Activated B cell treated with CpG ODN at 0.5 μM for 24 hours (primary cell): ENCODE results near the gene PRIMPOL. TPM values are rescaled to one million over a fixed set of nuclear protein-coding genes. Genes with fewer than 3 reads are reported as not detected.

ENCODE experiments used
- ATAC-seq: fragments of 200-7000 bp; cut with Tn5 transposase; one replicate; pipeline ENCODE4 v1.10.0; 2021; ENCODE audit warnings: low read depth, mild to moderate bottlenecking, moderate library complexity
- CTCF ChIA-PET: fragments of 350-600 bp; sonication (Branson Sonifier 250); formaldehyde crosslinking; loops from one replicate; lab custom pipeline; 2021; ENCODE audit warnings: antibody characterized with exemption; lab: Charles Lee
- POLR2A ChIA-PET: fragments of 350-600 bp; sonication (Branson Sonifier 250); formaldehyde crosslinking; loops from one replicate; lab custom pipeline; 2021; ENCODE audit warnings: antibody characterized with exemption; lab: Charles Lee
- DNase-seq: peaks from one replicate; pipeline ENCODE4 v3.0.0; 2022
- H3K27ac Mint-ChIP-seq: one replicate; pipeline ENCODE4 v1.8.0; 2020; ENCODE audit warnings: mixed read lengths
- H3K27me3 Mint-ChIP-seq: one replicate; pipeline ENCODE4 v1.8.0; 2021; ENCODE audit warnings: mixed read lengths
- H3K36me3 Mint-ChIP-seq: one replicate; pipeline ENCODE4 v1.8.0; 2021; ENCODE audit warnings: low read depth, mixed read lengths
- H3K4me1 Mint-ChIP-seq: one replicate; pipeline ENCODE4 v1.8.0; 2021; ENCODE audit warnings: mixed read lengths
- H3K4me3 Mint-ChIP-seq: one replicate; pipeline ENCODE4 v1.8.0; 2020; ENCODE audit warnings: mild to moderate bottlenecking, mixed read lengths
- H3K9me3 Mint-ChIP-seq: one replicate; pipeline ENCODE4 v1.8.0; 2020; ENCODE audit warnings: mixed read lengths
- intact Hi-C: fragments of 100-400 bp; cut with micrococcal nuclease; formaldehyde crosslinking; loops from one replicate; pipeline ENCODE4 v1.15.1; 2024
- total RNA-seq: library from RNA; stranded (reverse); gene quantifications from 2 replicates; pipeline ENCODE4 v1.2.3, GENCODE V29; 2022
- TF ChIP-seq, protein P1 (sequence below): fragments of 200-600 bp; IDR thresholded peaks from one replicate; pipeline ENCODE4 v1.8.0; 2022; ENCODE audit warnings: antibody characterized with exemption, mild to moderate bottlenecking

The PRIMPOL gene
- total RNA-seq, 1 donor from 2014 or later, result 11.6 TPM

DNA sequence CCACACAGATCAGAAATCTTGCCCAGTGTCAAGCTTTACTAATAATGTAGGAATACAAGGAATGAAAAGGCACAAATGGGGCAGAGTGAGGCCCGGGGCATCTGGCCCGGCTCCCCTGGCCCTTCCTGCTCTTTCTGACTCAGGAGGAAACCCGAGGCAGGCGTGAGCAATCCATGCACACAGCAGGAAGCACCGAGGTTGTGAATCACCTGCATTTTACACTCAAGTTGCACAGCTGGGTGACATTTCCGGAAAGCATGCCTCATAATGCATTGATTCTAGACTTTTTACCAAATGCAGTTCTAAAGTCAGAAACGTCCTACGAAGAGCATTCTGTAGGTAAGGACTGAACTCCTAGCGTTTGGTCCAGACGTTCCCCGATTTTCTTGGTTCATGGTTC lies 38.9 kb downstream of the PRIMPOL start:
- H3K36me3 Mint-ChIP-seq, result peaks cover 33% of the 10 kb centered on the region
- DNase-seq (no peak), ATAC-seq (no peak)
- ChIA-PET POLR2A (no interaction called here), CTCF (no interaction called here)
- no peaks in the 10 kb centered on the region for H3K27me3 Mint-ChIP-seq
- H3K4me3 Mint-ChIP-seq, result no peak overlapping the region
- no peaks in the 10 kb centered on the region for H3K4me1 Mint-ChIP-seq
- H3K27ac Mint-ChIP-seq, result no peak overlapping the region
- TF ChIP-seq, protein P1, sequence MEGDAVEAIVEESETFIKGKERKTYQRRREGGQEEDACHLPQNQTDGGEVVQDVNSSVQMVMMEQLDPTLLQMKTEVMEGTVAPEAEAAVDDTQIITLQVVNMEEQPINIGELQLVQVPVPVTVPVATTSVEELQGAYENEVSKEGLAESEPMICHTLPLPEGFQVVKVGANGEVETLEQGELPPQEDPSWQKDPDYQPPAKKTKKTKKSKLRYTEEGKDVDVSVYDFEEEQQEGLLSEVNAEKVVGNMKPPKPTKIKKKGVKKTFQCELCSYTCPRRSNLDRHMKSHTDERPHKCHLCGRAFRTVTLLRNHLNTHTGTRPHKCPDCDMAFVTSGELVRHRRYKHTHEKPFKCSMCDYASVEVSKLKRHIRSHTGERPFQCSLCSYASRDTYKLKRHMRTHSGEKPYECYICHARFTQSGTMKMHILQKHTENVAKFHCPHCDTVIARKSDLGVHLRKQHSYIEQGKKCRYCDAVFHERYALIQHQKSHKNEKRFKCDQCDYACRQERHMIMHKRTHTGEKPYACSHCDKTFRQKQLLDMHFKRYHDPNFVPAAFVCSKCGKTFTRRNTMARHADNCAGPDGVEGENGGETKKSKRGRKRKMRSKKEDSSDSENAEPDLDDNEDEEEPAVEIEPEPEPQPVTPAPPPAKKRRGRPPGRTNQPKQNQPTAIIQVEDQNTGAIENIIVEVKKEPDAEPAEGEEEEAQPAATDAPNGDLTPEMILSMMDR, result no peak
- no peaks in the 10 kb centered on the region for H3K9me3 Mint-ChIP-seq
- intact Hi-C loops, result no loop called here

DNA sequence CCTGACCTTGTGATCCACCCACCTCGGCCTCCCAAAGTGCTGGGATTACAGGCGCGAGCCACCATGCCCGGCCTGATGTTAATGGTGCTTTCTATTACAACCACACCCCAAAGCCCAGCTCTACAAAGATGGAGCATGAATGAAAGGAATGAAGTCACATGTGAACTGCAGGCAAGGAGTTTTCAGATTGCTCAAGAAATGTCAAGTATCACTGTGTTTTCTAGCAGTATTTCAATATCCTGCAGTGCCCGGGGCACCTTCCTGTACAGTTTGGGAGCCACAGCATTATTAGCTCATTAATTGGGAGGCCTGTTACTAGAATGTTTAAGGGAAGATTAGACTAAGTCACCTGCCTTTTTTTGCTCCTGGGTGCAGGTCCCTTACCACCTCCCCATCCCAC lies 40.1 kb downstream of the PRIMPOL start:
- no peaks in the 10 kb centered on the region for H3K4me1 Mint-ChIP-seq
- H3K9me3 Mint-ChIP-seq, result no peaks in the 10 kb centered on the region
- TF ChIP-seq, protein P1, result no peak
- H3K4me3 Mint-ChIP-seq, result no peak overlapping the region
- no peak overlapping the region for H3K27ac Mint-ChIP-seq
- no peak for DNase-seq
- POLR2A ChIA-PET, result no interaction called here
- intact Hi-C loops, result no loop called here
- H3K36me3 Mint-ChIP-seq, result peaks cover 41% of the 10 kb centered on the region
- no peaks in the 10 kb centered on the region for H3K27me3 Mint-ChIP-seq
- CTCF ChIA-PET, result no interaction called here
- ATAC-seq, result no peak

DNA sequence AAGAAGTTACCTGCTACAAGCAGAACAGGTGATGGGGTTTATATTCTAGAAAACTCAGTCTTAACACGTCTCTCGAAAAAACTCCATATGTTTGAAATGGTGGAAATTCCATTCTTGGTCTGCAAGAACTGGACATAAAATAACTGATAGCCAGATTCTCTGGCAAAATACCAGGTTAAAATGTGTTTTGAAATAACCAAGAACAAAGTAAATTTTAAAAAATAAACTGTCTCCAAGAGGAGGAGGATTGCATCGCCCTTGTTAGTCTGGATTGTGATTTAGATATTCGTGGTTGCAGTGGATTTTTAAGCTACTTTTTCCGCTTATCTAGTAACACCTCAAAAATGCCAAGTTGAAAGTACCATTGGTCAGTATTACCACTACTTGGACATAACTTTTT lies 43.5 kb downstream of the PRIMPOL start:
- ATAC-seq, result no peak
- CTCF ChIA-PET, result no interaction called here

DNA sequence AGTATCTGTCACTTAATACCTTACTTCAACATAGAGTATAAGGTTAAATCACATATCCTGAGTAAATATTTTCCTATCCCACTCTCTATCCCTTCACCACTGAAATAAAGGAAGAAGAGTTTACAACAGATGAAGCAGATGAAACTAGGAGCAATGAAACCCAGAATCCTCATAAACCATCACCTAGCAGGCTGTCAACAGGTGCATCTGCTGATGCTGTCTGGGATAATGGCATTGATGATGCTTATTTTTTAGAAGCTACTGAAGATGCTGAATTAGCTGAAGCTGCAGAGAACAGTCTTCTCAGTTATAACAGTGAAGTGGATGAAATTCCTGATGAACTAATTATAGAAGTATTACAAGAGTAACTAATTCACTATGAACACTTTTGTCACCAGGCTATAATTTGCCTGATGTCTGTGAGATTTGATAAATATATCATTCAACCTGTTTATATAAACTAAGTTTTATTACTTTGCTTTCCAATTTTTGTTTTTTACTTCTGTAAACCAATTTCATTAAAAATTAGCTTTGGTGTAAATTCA lies 44.9 kb downstream of the PRIMPOL start:
- Mint-ChIP-seq H3K4me3 (no peak overlapping the region), H3K27me3 (no peaks in the 10 kb centered on the region), H3K4me1 (no peaks in the 10 kb centered on the region), H3K9me3 (no peaks in the 10 kb centered on the region), H3K27ac (no peak overlapping the region), H3K36me3 (peaks cover 32% of the 10 kb centered on the region)
- DNase-seq (no peak), ATAC-seq (no peak)
- intact Hi-C loops, result no loop called here
- ChIA-PET POLR2A (no interaction called here), CTCF (no interaction called here)
- TF ChIP-seq, protein P1, result no peak

More for the DNA sequence above, 43.5 kb downstream of the PRIMPOL start:
- POLR2A ChIA-PET, result no interaction called here
- Mint-ChIP-seq H3K36me3 (peaks cover 38% of the 10 kb centered on the region), H3K27me3 (no peaks in the 10 kb centered on the region), H3K9me3 (no peaks in the 10 kb centered on the region), H3K27ac (no peak overlapping the region), H3K4me1 (no peaks in the 10 kb centered on the region), H3K4me3 (no peak overlapping the region)
- TF ChIP-seq, protein P1, result no peak
- intact Hi-C loops, result no loop called here
- DNase-seq, result no peak

DNA sequence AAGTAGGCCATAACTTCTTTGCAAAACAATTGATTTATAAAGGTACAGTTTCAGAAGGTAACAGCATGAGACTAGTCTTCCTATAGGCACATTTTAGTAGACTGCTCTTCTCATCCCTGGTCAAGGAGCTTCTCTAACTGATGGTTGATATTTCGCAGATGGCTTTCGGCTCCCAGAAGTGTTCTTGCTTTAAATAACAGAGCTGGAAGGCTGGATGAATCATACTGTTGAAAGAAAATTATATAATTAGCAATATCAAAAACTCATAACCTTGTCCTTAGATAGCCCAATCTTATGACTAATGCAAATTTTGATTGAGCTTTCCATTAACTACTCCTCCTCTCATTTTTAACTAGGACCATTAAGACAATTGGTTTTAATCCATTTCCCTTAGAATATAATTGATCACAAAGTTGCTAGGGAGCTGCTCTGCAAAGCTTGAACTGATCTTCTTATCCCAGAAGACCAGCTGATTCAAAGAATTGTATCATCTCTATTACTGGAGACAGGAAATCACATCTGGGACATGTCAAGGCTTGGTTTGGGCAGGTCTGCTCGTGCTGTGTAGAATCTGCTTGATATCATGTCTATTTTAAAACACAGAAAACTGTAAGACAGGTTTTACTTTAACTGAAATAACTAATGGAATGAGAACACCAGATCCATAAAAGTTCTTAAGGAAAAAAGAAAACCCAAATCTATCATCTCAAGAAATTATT lies 45.8 kb downstream of the PRIMPOL start:
- DNase-seq (no peak), ATAC-seq (no peak)
- peaks cover 32% of the 10 kb centered on the region for H3K36me3 Mint-ChIP-seq
- H3K9me3 Mint-ChIP-seq, result no peaks in the 10 kb centered on the region
- H3K27ac Mint-ChIP-seq, result no peak overlapping the region
- intact Hi-C loops, result no loop called here
- TF ChIP-seq, protein P1, result no peak
- no peaks in the 10 kb centered on the region for H3K27me3 Mint-ChIP-seq
- ChIA-PET POLR2A (no interaction called here), CTCF (no interaction called here)
- H3K4me1 Mint-ChIP-seq, result no peaks in the 10 kb centered on the region
- H3K4me3 Mint-ChIP-seq, result no peak overlapping the region
